MM.1S (cell line): ENCODE data around the gene RYK.

Experiments
- CTCF ChIP-seq: fragments of 300-600 bp; sonication (generic); IDR thresholded peaks from 2 replicates; pipeline ENCODE4 v1.5.1; 2016; ENCODE audit warnings: antibody characterized with exemption, low read length, mixed read lengths
- EZH2 ChIP-seq: fragments of 300-600 bp; sonication (generic); optimal IDR thresholded peaks from 2 replicates; pipeline ENCODE3; 2017; ENCODE audit warnings: low read depth, mild to moderate bottlenecking, antibody characterized with exemption, low read length, mixed read lengths
- EZH2phosphoT487 ChIP-seq: fragments of 300-600 bp; sonication (generic); IDR thresholded peaks from 2 replicates; pipeline ENCODE4 v1.6.1; 2018; ENCODE audit warnings: antibody characterized with exemption, low read length

GRCh38 chr3:134153761-134154160, 96.9 kb downstream of the RYK start:
- TF ChIP-seq EZH2 (no peak), CTCF (no peak), EZH2phosphoT487 (no peak)
